ENCODE results near the gene CDCA3.

DNA sequence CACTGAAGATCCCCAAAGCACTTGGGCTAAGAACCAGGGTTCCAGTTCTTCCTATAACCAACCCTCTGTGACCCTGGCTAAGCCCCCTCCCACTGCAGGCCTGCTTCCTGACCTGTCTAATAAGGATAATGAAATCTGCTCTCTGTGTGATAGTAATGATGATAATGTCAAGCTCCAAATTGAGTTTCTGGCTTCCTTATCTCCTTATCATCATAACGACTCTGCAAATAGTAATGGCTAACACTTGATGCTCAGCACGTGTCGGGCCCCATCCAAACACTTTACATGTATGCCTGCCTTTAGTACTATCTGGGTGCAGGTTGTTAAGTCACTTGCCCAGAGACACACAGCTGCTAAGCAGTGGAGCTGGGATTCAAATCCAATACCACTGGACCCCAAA is 34.5 kb downstream of the CDCA3 start:
- TF ChIP-seq SP5 (CRISPR knock-in tag; IDR thresholded peaks at IDR 0.05; ENCODE audit: borderline replicate concordance, low read depth), result no peak
- TF ChIP-seq ZNF607 (CRISPR knock-in tag; IDR thresholded peaks at IDR 0.05; ENCODE audit: borderline replicate concordance), result no peak

Data from HepG2 (cell line).